Activated naive CD4-positive, alpha-beta T cell treated with anti-CD3 and anti-CD28 coated beads, Interleukin-2, amount 50 U/mL, for 72 hours (primary cell): ENCODE results near the gene VWA8. TPM values are rescaled to one million over a fixed set of nuclear protein-coding genes. Genes with fewer than 3 reads are reported as not detected.
"Not testable (repeated sequence)": the region's sequence is repeated elsewhere in the genome, so short reads cannot be mapped to it uniquely, and the experiment has no call there.

Experiments used
- ATAC-seq, 2 donors: fragments of 150-1000 bp; cut with Tn5 transposase; 2 replicates each; pipeline ENCODE4 v1.10.0; 2021; ENCODE audit warnings: mild to moderate bottlenecking in 2 of 2, moderate library complexity in 2 of 2
- DNase-seq, 2 donors: peaks; one replicate each; pipeline ENCODE4 v3.0.0; 2021 to 2022; ENCODE audit warnings: low spot score in 2 of 2
- H3K27ac Mint-ChIP-seq, 2 donors: one replicate each; pipeline ENCODE4 v1.8.0; 2022; ENCODE audit warnings: mild to moderate bottlenecking in 2 of 2, mixed read lengths in 2 of 2
- H3K36me3 Mint-ChIP-seq, 2 donors: one replicate each; pipeline ENCODE4 v1.8.0; 2022; ENCODE audit warnings: mixed read lengths in 2 of 2
- H3K9me3 Mint-ChIP-seq, 2 donors: one replicate each; pipeline ENCODE4 v1.8.0; 2022; ENCODE audit warnings: mixed read lengths in 2 of 2
- total RNA-seq, 2 donors: library from RNA; stranded (reverse); gene quantifications; one replicate each; pipeline ENCODE4 v1.2.3, GENCODE V29; 2022

VWA8 gene
- total RNA-seq, 2 donors from 2014 or later, result 11.8 to 23.7 TPM

GRCh38 chr13:41944229-41944628 lies 16.7 kb downstream of the VWA8 start:
- ATAC-seq, result no peak
- DNase-seq, result no peak
- H3K36me3 Mint-ChIP-seq, result peaks cover 27 to 41% of the 10 kb centered on the region in 2 donors
- H3K9me3 Mint-ChIP-seq, result peaks cover 14 to 15% of the 10 kb centered on the region in 2 donors
- peak overlapping the region in 1 of 2 donors; percentile 34 for H3K27ac Mint-ChIP-seq

DNA sequence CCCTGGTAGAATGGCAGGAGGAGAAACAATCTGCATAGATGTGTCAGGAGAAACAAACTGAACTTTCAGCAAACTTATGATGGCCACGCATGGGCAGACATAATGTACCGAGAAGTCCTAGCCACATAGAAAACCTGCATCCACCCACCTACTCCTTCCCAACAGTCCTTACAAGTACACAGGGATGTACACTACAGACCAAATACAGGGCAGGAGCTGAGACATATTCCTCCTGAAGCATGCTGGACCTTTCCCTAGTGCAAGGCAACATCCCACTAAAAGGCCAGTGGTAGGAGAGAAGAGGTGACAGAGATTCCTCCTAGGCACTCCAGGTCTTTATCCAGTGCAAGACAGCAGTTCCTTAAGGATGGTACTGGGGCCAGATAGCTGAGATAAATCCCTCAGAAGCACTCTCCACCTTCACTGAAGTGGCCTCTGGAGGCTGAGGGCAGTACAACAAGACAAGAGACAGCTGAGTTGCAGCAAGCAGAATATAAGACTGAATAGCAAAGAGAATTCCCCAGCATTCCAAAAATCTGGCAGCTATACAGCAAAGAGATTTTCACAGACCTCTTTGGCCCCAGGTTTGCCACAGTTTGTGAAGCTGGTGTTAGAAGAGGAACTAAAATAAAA lies 18.3 kb downstream of the VWA8 start:
- Mint-ChIP-seq H3K27ac (no peak overlapping the region), H3K36me3 (peaks cover 26 to 36% of the 10 kb centered on the region in 2 donors), H3K9me3 (peaks cover 14 to 15% of the 10 kb centered on the region in 2 donors)
- ATAC-seq (no peak), DNase-seq (no peak)

GRCh38 chr13:41941174-41941573 lies 19.7 kb downstream of the VWA8 start:
- DNase-seq (no peak), ATAC-seq (no peak)
- Mint-ChIP-seq H3K36me3 (peaks cover 18 to 23% of the 10 kb centered on the region in 2 donors), H3K9me3 (peaks cover 6 to 8% of the 10 kb centered on the region in 2 donors), H3K27ac (no peak overlapping the region)

GRCh38 chr13:41939398-41939797 lies 21.5 kb downstream of the VWA8 start:
- ATAC-seq, result no peak
- Mint-ChIP-seq H3K36me3 (peaks cover 4 to 5% of the 10 kb centered on the region in 2 donors), H3K27ac (no peak overlapping the region), H3K9me3 (no peaks in the 10 kb centered on the region)
- no peak for DNase-seq

- Mint-ChIP-seq H3K9me3 (no peaks in the 10 kb centered on the region), H3K27ac (no peak overlapping the region), H3K36me3 (peaks cover 4 to 5% of the 10 kb centered on the region in 2 donors)
- ATAC-seq (no peak), DNase-seq (no peak)
These were observed 22.0 kb downstream of the VWA8 start for GRCh38 chr13:41938918-41939317.

DNA sequence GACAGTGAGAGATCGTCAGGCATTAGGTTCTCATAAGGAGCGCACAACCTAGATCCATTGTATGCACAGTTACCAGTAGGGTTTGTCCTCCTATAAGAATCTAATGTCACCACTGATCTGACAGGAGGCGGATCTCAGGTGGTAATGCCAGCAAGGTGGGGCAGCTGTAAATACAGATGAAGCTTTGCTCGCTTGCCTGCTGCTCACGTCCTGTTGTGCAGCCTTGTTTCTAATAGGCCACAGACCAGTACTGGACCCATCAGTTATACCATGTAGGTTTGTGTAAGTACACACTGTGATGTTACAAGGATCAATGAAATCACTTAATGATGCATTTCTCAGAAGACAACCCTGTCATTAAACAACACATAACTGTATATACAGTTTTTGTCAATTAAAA lies 23.5 kb downstream of the VWA8 start:
- no peak for ATAC-seq
- H3K27ac Mint-ChIP-seq, result no peak overlapping the region
- DNase-seq, result no peak
- peaks cover 4 to 5% of the 10 kb centered on the region in 2 donors for H3K36me3 Mint-ChIP-seq
- H3K9me3 Mint-ChIP-seq, result no peaks in the 10 kb centered on the region

DNA sequence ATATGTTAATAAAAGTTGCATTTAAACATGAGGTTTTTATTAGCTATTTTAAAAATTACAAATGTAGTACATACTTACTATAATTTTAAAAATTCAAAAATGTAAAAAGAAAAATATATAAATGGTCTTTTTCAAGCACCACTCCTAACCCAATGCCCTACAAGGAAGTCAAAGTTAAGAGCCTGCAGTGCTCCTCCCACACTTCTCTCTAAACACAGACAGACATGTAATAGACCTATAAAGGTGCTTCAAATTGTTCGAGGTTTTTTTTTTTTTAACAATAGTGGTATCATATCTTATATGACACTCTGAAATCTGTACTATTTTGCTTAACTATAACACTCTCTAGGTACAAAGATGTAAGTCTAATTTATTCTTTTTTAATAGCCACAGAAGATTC lies 25.4 kb downstream of the VWA8 start:
- H3K27ac Mint-ChIP-seq, result no peak overlapping the region
- H3K9me3 Mint-ChIP-seq, result no peaks in the 10 kb centered on the region
- peaks cover 4 to 5% of the 10 kb centered on the region in 2 donors for H3K36me3 Mint-ChIP-seq
- no peak for ATAC-seq
- DNase-seq, result no peak

DNA sequence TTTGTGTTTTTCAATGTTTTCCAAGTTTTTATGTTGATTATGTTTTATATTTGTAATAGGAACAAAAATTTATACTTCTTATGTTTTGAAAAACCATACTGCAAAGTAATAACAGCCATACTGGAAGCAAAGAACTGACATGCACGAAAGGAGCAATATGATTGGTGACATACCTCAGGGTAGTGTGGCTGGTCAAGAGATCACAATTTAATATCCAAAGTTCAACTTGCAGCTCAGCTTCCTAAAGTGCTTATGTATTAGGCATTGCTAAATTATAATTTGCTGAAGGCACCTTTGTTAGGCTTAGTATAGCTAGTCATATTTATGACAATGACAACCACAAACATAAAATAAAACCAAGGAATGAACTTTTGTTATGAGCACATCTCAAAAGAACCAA lies 25.9 kb downstream of the VWA8 start:
- no peaks in the 10 kb centered on the region for H3K9me3 Mint-ChIP-seq
- DNase-seq (no peak), ATAC-seq (no peak)
- H3K36me3 Mint-ChIP-seq, result peaks cover 4 to 9% of the 10 kb centered on the region in 2 donors
- H3K27ac Mint-ChIP-seq, result no peak overlapping the region

DNA sequence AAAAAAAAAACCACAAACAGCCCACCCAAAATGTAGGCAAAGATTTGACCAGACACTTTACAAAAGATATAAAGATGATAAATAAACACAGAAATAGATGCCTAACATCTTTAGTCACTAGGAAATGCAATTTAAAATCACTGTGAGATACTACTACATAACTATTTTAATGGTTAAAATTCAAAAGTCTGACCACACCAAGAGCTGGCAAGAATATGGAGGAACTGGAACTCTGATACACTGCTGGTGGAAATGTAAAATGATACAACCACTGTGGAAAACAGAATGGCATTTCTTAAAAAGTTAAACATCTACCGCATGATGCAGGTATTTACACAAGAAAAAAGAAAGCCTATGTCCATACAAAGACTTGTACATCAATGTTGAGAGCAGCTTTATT lies 26.8 kb downstream of the VWA8 start:
- ATAC-seq (no peak), DNase-seq (no peak)
- H3K36me3 Mint-ChIP-seq, result peaks cover 4 to 17% of the 10 kb centered on the region in 2 donors
- H3K27ac Mint-ChIP-seq, result no peak overlapping the region
- H3K9me3 Mint-ChIP-seq, result no peaks in the 10 kb centered on the region

- ATAC-seq (peak; percentile 39 to 58), DNase-seq (no peak)
- Mint-ChIP-seq H3K27ac (peak overlapping the region in 1 of 2 donors; percentile 32), H3K36me3 (peaks cover 18 to 27% of the 10 kb centered on the region in 2 donors), H3K9me3 (peaks cover 9 to 12% of the 10 kb centered on the region in 2 donors)
These were observed 29.6 kb downstream of the VWA8 start for GRCh38 chr13:41931337-41931736.

DNA sequence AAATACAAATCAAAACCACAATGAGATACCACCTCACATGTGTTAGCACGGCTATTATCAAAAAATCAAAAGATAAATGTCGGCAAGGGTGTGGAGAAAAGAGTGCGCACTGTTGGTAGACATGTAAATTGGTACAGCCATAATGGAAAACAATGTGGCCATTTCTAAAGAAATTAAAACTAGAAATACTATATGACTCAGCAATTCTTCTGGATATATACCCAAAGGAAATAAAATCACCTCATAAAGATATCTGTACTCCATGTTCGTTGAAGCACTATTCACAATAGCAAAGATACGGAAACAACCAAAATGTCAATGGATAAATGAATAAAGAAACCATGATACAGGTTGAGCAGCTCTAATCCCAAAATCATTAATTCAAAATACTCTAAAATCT lies 30.8 kb downstream of the VWA8 start:
- no peak for ATAC-seq
- H3K27ac Mint-ChIP-seq, result no peak overlapping the region
- no peak for DNase-seq
- H3K9me3 Mint-ChIP-seq, result peaks cover 15 to 17% of the 10 kb centered on the region in 2 donors
- peaks cover 22 to 34% of the 10 kb centered on the region in 2 donors for H3K36me3 Mint-ChIP-seq

GRCh38 chr13:41928323-41928722 lies 32.6 kb downstream of the VWA8 start:
- peaks cover 34 to 52% of the 10 kb centered on the region in 2 donors for H3K36me3 Mint-ChIP-seq
- ATAC-seq, result peak in 1 of 2 donors; percentile 28
- H3K9me3 Mint-ChIP-seq, result peaks cover 26 to 28% of the 10 kb centered on the region in 2 donors
- H3K27ac Mint-ChIP-seq, result peak overlapping the region; percentile 2 to 91
- no peak for DNase-seq

DNA sequence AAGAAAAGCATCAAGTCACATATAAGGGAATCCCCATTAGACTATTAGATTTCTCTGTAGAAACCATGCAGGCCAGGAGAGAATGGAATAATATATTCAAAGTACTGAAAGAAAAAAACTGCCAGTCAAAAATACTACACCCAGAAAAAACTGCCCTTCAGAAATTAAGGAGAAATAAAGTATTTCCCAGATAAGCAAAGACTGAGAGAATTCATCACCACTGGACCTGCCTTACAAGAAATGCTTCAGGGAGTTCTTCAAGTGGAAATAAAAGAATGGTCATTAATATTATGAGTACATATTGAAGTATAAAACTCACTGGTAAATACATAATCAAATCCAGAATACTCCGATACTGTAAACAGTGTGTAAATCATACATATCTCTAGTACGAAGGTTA lies 35.9 kb downstream of the VWA8 start:
- Mint-ChIP-seq H3K36me3 (peaks cover 55 to 79% of the 10 kb centered on the region in 2 donors), H3K9me3 (peaks cover 26 to 34% of the 10 kb centered on the region in 2 donors)
- no peak for ATAC-seq

GRCh38 chr13:41922894-41923293 lies 38.0 kb downstream of the VWA8 start:
- not testable (repeated sequence) for H3K27ac Mint-ChIP-seq, DNase-seq, ATAC-seq
- peaks cover 49 to 65% of the 10 kb centered on the region in 2 donors for H3K36me3 Mint-ChIP-seq
- peaks cover 22 to 34% of the 10 kb centered on the region in 2 donors for H3K9me3 Mint-ChIP-seq

More for the DNA sequence above, 35.9 kb downstream of the VWA8 start:
- peak overlapping the region in 1 of 2 donors; percentile 52 for H3K27ac Mint-ChIP-seq
- no peak for DNase-seq

DNA sequence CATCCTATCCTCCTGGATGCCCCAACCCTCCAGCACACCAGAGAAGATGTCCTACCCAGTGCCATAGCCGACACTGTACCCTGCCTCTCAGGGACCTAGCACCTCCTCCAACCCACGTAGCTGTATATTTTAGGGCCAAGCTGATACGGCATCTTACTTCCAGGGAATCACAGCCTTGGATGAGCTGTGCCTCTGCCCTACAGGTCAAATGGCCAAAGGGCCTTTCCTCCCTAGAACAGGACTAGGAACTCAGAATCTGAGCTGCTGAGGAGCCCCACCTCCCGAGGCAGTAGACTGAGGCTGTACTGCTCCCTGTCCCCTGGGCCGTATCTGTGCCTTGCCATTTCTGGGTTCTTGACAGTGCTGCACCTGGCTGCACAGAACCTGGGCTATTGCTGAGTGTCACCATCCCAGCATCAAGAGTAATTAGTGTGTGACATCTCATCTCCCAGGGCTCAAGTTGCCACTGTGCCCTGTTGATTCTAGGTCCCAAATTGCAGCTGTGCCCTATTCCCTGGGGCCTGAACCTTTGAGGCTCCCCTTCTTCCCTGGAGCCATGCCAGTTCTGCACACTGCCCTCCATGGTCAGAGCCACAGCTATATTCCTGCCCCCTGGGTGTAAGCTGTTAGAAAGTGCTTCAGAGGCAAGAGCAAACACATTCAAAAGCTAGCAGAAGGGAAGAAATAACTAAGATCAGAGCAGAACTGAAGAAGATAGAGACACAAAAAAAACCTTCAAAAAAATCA lies 41.0 kb downstream of the VWA8 start:
- no peak for ATAC-seq
- Mint-ChIP-seq H3K36me3 (peaks cover 32 to 54% of the 10 kb centered on the region in 2 donors), H3K27ac (peak overlapping the region in 1 of 2 donors; percentile 49), H3K9me3 (peaks cover 9 to 17% of the 10 kb centered on the region in 2 donors)
- DNase-seq, result no peak

GRCh38 chr13:41919031-41919740 lies 41.7 kb downstream of the VWA8 start:
- H3K27ac Mint-ChIP-seq, result peak overlapping the region in 1 of 2 donors; percentile 49
- DNase-seq (no peak), ATAC-seq (no peak)
- peaks cover 6 to 13% of the 10 kb centered on the region in 2 donors for H3K9me3 Mint-ChIP-seq
- H3K36me3 Mint-ChIP-seq, result peaks cover 29 to 47% of the 10 kb centered on the region in 2 donors

GRCh38 chr13:41917641-41918040 lies 43.3 kb downstream of the VWA8 start:
- ATAC-seq (peak; percentile 87 to 89), DNase-seq (peak in 1 of 2 donors; percentile 17)
- peak overlapping the region; percentile 91 to 94 for H3K27ac Mint-ChIP-seq
- peaks cover 0 to 6% of the 10 kb centered on the region in 2 donors for H3K9me3 Mint-ChIP-seq
- peaks cover 18 to 33% of the 10 kb centered on the region in 2 donors for H3K36me3 Mint-ChIP-seq
